ENCODE measurements around the gene POLG2. TPM values are rescaled to one million over a fixed set of nuclear protein-coding genes. Genes with fewer than 3 reads are reported as not detected.
"Not testable (repeated sequence)": the region's sequence is repeated elsewhere in the genome, so short reads cannot be mapped to it uniquely, and the experiment has no call there.

Gene POLG2
- total and polyA plus RNA-seq, 2 experiments from 2014 or later, result 17.0 to 22.2 TPM

DNA sequence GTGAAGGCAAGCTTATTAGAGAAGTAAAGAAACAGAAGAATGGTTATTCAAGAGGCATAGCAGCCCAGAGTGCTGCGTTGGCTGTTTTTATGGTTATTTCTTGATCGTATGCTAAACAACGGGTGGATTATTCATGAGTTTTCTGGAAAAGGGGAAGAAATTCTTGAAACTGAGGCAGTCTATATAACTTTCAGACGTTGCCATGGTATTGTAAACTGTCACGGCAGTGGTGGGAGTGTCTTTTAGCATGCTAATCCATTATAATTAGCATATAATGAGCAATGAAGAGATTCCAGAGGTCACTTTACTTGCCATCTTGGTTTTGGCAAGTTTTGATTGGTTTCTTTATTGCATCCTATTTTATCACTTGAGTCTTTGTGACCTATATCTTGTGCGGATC lies 65.3 kb downstream of the POLG2 start:
- TF ChIP-seq, protein P1, sequence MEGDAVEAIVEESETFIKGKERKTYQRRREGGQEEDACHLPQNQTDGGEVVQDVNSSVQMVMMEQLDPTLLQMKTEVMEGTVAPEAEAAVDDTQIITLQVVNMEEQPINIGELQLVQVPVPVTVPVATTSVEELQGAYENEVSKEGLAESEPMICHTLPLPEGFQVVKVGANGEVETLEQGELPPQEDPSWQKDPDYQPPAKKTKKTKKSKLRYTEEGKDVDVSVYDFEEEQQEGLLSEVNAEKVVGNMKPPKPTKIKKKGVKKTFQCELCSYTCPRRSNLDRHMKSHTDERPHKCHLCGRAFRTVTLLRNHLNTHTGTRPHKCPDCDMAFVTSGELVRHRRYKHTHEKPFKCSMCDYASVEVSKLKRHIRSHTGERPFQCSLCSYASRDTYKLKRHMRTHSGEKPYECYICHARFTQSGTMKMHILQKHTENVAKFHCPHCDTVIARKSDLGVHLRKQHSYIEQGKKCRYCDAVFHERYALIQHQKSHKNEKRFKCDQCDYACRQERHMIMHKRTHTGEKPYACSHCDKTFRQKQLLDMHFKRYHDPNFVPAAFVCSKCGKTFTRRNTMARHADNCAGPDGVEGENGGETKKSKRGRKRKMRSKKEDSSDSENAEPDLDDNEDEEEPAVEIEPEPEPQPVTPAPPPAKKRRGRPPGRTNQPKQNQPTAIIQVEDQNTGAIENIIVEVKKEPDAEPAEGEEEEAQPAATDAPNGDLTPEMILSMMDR (IDR thresholded peaks at IDR 0.05; ENCODE audit: low read depth, low read length), result no peak
- H3K36me3 ChIP-seq, result no peaks in the 10 kb centered on the region
- H3K9me3 ChIP-seq (ENCODE audit: low read depth), result no peaks in the 10 kb centered on the region
- H3K27me3 ChIP-seq, result no peaks in the 10 kb centered on the region
- DNase-seq (ENCODE audit: low read depth in 1 of 2, low spot score in 1 of 2), result no peak
- no peaks in the 10 kb centered on the region for H3K4me1 ChIP-seq (ENCODE audit: low read depth)
- H3K27ac ChIP-seq, result no peak overlapping the region
- no peak overlapping the region for H3K4me3 ChIP-seq

DNA sequence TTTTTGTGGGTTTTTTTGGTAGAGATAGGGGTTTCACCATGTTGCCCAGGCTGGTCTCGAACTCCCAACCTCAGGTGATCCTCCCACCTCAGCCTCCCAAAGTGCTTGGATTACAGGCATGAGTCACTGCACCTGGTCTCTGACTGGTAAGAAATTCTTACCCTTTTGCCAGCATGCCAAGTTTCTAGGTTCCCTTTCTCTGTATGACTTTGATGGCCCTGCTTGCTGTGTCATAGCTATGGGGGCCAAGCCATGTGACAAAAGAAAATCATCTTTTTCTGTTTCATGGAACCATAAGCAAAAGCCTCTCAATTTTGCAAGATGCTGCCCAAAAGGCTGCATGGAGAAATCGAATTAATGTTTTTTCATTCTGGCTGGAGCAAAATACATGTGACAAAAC lies 66.8 kb downstream of the POLG2 start:
- not testable (repeated sequence) for H3K4me3 ChIP-seq; H3K27ac ChIP-seq; H3K27me3 ChIP-seq; DNase-seq (ENCODE audit: low read depth in 1 of 2, low spot score in 1 of 2); H3K9me3 ChIP-seq (ENCODE audit: low read depth); H3K36me3 ChIP-seq; H3K4me1 ChIP-seq (ENCODE audit: low read depth)

DNA sequence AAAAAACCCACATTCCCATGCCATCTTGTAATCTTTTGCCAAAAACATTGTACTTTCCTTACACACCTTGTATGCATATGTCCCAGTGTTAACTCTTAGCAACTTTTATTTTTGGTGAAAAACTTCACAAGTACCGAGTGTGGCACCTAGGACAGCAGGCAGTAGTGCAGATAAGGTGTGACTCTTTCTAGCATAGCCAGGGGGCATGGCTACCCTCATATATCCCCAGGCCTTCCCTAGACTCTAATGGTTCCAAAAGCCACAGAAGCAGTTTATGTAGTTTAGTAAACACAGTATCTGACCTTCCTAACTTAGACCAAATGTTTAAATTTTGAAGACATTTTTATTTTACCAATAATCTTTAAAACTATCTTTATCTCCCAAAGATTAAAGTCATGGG lies 68.4 kb downstream of the POLG2 start:
- Histone ChIP-seq H3K4me1 (ENCODE audit: low read depth) (no peaks in the 10 kb centered on the region), H3K9me3 (ENCODE audit: low read depth) (no peaks in the 10 kb centered on the region), H3K27me3 (no peaks in the 10 kb centered on the region), H3K4me3 (no peak overlapping the region), H3K27ac (no peak overlapping the region), H3K36me3 (no peaks in the 10 kb centered on the region)
- TF ChIP-seq, protein P1 (IDR thresholded peaks at IDR 0.05; ENCODE audit: low read depth, low read length), result no peak
- DNase-seq (ENCODE audit: low read depth in 1 of 2, low spot score in 1 of 2), result no peak

Other genes starting within 250 kb of the POLG2 start
- gene TEX2, start 233.8 kb downstream of the POLG2 start, total RNA-seq, result 17.5 and 23.5 TPM in 2 replicates
- 17.9 and 18.7 TPM in 2 replicates for gene TEX2, start 233.8 kb downstream of the POLG2 start, polyA plus RNA-seq
- gene PECAM1, start 106.2 kb downstream of the POLG2 start, total RNA-seq, result 0.56 and 4.0 TPM in 2 replicates
- gene PECAM1, start 106.2 kb downstream of the POLG2 start, polyA plus RNA-seq, result 0.29 TPM in 1 of 2 replicates, not detected in the other
- not detected in 2 replicates for gene MILR1, start 47.9 kb downstream of the POLG2 start, total RNA-seq
- gene MILR1, start 47.9 kb downstream of the POLG2 start, polyA plus RNA-seq, result not detected in 2 replicates
- 726 and 1,000 TPM in 2 replicates for gene DDX5, start 9.2 kb upstream of the POLG2 start, total RNA-seq
- 591 and 639 TPM in 2 replicates for gene DDX5, start 9.2 kb upstream of the POLG2 start, polyA plus RNA-seq
- 28.1 and 40.3 TPM in 2 replicates for gene CEP95, start 9.9 kb upstream of the POLG2 start, total RNA-seq
- gene CEP95, start 9.9 kb upstream of the POLG2 start, polyA plus RNA-seq, result 29.1 and 31.3 TPM in 2 replicates
- gene SMURF2, start 165.3 kb upstream of the POLG2 start, total RNA-seq, result 16.4 and 22.2 TPM in 2 replicates
- gene SMURF2, start 165.3 kb upstream of the POLG2 start, polyA plus RNA-seq, result 13.2 and 17.5 TPM in 2 replicates

Measured in cardiac muscle cell (in vitro differentiated cells and primary cell).